Measurements from ENCODE around the gene ITGB3.
"Not testable (repeated sequence)": the region's sequence is repeated elsewhere in the genome, so short reads cannot be mapped to it uniquely, and the experiment has no call there.

Gene ITGB3

GRCh38 chr17:47223460-47223859 is 30.2 kb upstream of the ITGB3 start:
- FAIRE-seq: no peak

- not testable (repeated sequence) for FAIRE-seq
Measured at GRCh38 chr17:47224077-47224476, 29.6 kb upstream of the ITGB3 start.

GRCh38 chr17:47224966-47225365 is 28.7 kb upstream of the ITGB3 start:
- FAIRE-seq: no peak

- no peak for FAIRE-seq
Measured at GRCh38 chr17:47225436-47225858, 28.2 kb upstream of the ITGB3 start.

GRCh38 chr17:47225911-47226688 is 27.5 kb upstream of the ITGB3 start:
- FAIRE-seq: no peak

- no peak for FAIRE-seq
Measured at GRCh38 chr17:47227862-47228261, 25.8 kb upstream of the ITGB3 start.

GRCh38 chr17:47229535-47230443 is 23.8 kb upstream of the ITGB3 start:
- FAIRE-seq: no peak

GRCh38 chr17:47230864-47231263 is 22.8 kb upstream of the ITGB3 start:
- FAIRE-seq: no peak

GRCh38 chr17:47231334-47231733 is 22.3 kb upstream of the ITGB3 start:
- FAIRE-seq: no peak

- no peak for FAIRE-seq
Measured at GRCh38 chr17:47231866-47232265, 21.8 kb upstream of the ITGB3 start.

GRCh38 chr17:47232465-47232864 is 21.2 kb upstream of the ITGB3 start:
- FAIRE-seq: no peak

- no peak for FAIRE-seq
Measured at GRCh38 chr17:47235506-47235905, 18.1 kb upstream of the ITGB3 start.

GRCh38 chr17:47235923-47236322 is 17.7 kb upstream of the ITGB3 start:
- no peak for FAIRE-seq

GRCh38 chr17:47237841-47238240 is 15.8 kb upstream of the ITGB3 start:
- FAIRE-seq: no peak

GRCh38 chr17:47238321-47239010 is 15.2 kb upstream of the ITGB3 start:
- no peak for FAIRE-seq

- no peak for FAIRE-seq
Measured at GRCh38 chr17:47239619-47239966, 14.0 kb upstream of the ITGB3 start.

GRCh38 chr17:47239967-47240651 is 13.5 kb upstream of the ITGB3 start:
- FAIRE-seq: no peak

- no peak for FAIRE-seq
Measured at GRCh38 chr17:47240806-47241205, 12.8 kb upstream of the ITGB3 start.

- no peak for FAIRE-seq
Measured at GRCh38 chr17:47242648-47243047, 11.0 kb upstream of the ITGB3 start.

- FAIRE-seq: no peak
Measured at GRCh38 chr17:47243737-47244598, 9.7 kb upstream of the ITGB3 start.

GRCh38 chr17:47244697-47245096 is 8.9 kb upstream of the ITGB3 start:
- FAIRE-seq: no peak

- FAIRE-seq: no peak
Measured at GRCh38 chr17:47246120-47246519, 7.5 kb upstream of the ITGB3 start.

All from A204.1 (cell line).